ENCODE results near the gene COL5A2.

DNA sequence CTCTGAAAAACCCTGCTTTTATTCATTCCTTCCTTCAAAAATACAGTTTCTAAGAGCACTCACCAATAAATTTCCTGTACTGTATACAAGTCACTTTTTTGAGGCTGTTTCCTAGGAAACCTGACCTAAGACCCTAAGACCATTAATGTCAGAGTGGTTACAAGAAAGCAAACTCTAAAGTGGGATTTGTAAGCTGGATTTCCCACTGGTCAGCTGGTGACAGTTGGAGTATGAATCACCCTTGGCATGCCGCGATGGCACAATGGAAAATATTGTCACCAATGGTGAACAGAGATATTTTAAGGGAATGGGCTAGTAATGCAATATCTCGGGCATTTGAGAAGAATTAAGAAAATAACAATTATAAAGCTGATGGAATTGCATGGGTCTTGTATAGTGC is 103.4 kb downstream of the COL5A2 start:
- TF ChIP-seq, protein P1, sequence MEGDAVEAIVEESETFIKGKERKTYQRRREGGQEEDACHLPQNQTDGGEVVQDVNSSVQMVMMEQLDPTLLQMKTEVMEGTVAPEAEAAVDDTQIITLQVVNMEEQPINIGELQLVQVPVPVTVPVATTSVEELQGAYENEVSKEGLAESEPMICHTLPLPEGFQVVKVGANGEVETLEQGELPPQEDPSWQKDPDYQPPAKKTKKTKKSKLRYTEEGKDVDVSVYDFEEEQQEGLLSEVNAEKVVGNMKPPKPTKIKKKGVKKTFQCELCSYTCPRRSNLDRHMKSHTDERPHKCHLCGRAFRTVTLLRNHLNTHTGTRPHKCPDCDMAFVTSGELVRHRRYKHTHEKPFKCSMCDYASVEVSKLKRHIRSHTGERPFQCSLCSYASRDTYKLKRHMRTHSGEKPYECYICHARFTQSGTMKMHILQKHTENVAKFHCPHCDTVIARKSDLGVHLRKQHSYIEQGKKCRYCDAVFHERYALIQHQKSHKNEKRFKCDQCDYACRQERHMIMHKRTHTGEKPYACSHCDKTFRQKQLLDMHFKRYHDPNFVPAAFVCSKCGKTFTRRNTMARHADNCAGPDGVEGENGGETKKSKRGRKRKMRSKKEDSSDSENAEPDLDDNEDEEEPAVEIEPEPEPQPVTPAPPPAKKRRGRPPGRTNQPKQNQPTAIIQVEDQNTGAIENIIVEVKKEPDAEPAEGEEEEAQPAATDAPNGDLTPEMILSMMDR (IDR thresholded peaks at IDR 0.05): no peak
- TF ChIP-seq POLR2A (IDR thresholded peaks at IDR 0.05): no peak

All from right lobe of liver (tissue), 4 donors.